HG03457 (cell line): ENCODE data around the gene ABCA8.
"Not testable (repeated sequence)": the region's sequence is repeated elsewhere in the genome, so short reads cannot be mapped to it uniquely, and the experiment has no call there.

Experiments used
- ATAC-seq: cut with Tn5 transposase; IDR thresholded peaks from one replicate; pipeline ENCODE4 v1.9.1; 2021; ENCODE audit warnings: moderate number of reproducible peaks; ENCODE audit not compliant: unreplicated experiment

Gene ABCA8

GRCh38 chr17:68830313-68830712 is 124.9 kb downstream of the ABCA8 start:
- ATAC-seq, result no peak

GRCh38 chr17:68829211-68829610 is 126.0 kb downstream of the ABCA8 start:
- no peak for ATAC-seq

- ATAC-seq, result no peak
Observed at GRCh38 chr17:68824707-68825106, 130.5 kb downstream of the ABCA8 start.

GRCh38 chr17:68824185-68824584 is 131.0 kb downstream of the ABCA8 start:
- not testable (repeated sequence) for ATAC-seq

GRCh38 chr17:68822719-68823289 is 132.4 kb downstream of the ABCA8 start:
- ATAC-seq, result no peak

GRCh38 chr17:68821860-68822696 is 133.1 kb downstream of the ABCA8 start:
- ATAC-seq, result no peak

GRCh38 chr17:68820825-68821481 is 134.2 kb downstream of the ABCA8 start:
- ATAC-seq, result no peak

- no peak for ATAC-seq
Observed at GRCh38 chr17:68820476-68820824, 134.7 kb downstream of the ABCA8 start.

- ATAC-seq, result no peak
Observed at GRCh38 chr17:68819465-68819864, 135.7 kb downstream of the ABCA8 start.
